Anterior cingulate cortex (tissue), 58 donors: ENCODE results near the gene SLCO3A1.

Experiments used
- DNase-seq, 58 donors: peaks; one replicate each; lab custom pipeline; 2025; lab: John Stamatoyannopoulos, UW

Gene SLCO3A1

GRCh38 chr15:91857772-91858171 is 4.3 kb downstream of the SLCO3A1 start:
- no peak for DNase-seq

GRCh38 chr15:91860498-91860897 is 7.0 kb downstream of the SLCO3A1 start:
- no peak for DNase-seq

DNA sequence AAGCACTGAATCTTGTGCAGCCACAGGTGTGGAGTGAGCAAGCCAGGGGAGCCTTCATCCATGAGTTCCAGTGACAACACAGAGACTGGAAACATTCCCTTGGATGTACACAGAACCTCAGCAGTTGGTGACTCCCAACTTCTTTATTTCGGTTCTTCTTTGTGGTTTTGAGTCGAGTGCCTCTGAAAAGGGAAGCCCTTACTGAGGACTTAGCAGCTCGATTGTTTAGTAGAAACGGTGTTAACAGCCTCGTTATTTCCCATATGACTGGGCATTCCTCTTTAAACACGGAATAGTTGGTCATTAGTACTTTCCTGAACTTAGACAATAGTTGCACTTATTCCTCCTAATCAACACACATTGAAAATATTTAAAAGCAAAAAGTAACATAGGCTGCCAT is 7.7 kb downstream of the SLCO3A1 start:
- peak in 1 of 58 donors; percentile 23 for DNase-seq

DNA sequence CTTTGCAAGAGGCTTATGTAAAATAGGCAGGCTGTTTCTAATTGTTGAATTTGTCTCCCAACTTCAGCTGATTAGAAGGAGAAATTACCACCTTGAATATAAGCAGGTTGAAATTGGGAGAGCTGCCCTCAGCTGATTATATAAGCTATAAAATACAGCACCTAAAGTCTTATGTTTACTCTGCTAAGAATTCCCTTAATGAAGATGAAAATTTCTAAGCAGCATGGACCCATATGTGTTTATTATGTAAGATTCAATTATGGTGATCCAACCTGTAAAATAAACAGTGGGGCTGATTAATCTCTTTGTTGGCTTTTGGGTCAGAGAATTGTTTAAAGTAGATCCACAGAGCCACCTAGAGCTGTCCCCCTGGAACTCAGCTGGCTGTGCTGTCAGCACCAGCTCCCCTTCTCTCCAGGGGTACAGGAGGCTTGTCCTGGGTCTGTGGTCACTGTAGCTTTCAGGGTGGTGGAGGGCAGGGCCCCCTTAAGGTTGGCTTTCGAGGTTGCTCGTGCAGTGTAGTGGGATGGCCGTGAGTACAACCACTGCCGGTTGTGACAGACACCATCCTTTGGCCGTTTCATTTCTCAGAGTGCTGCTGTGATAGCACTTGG is 9.5 kb downstream of the SLCO3A1 start:
- DNase-seq, result peak in 1 of 58 donors; percentile 16

- DNase-seq, result peak in 4 of 58 donors; percentile 14 to 62 (median 61)
Observed at GRCh38 chr15:91863621-91864255, 10.2 kb downstream of the SLCO3A1 start.

- no peak for DNase-seq
Observed at GRCh38 chr15:91864664-91865063, 11.2 kb downstream of the SLCO3A1 start.

DNA sequence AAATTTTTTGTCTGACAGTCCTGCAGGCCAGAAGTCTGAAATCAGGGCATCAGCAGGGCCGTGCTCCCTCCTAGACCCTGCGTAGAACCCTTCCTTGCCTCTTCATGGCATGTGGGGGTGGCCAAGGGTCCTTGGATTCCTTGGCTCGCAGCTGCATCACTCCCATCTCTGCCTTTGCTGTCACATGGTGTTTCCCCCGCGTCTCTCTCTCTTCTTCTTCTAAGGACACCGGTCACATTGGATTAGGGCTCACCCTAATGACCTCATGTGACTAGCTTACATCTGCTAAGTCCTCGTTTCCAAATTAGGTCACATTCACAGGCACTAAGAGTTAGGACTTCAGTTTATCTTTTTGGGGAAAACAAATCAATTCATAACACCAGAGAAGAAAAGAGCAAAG is 12.0 kb downstream of the SLCO3A1 start:
- DNase-seq, result no peak

DNA sequence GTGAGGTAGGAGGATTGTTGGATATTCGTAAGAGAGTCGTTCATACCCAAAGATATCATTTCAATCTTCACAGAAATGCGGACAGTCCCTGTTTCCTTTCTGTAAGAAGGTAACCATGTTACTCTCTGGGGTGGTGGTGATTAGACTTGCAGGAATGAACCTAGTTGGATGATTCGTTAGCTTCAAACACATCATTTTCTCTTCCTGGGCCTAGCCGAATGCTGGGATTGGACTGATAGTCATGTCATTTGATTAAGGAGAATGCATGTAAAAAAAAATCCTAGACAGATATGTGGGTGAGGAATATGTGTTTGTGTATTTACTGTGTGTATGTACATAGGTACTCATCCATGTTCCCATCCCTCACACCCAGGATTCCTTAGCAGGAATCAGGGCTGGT is 12.4 kb downstream of the SLCO3A1 start:
- DNase-seq, result no peak

- DNase-seq, result no peak
Observed at GRCh38 chr15:91866371-91866905, 12.9 kb downstream of the SLCO3A1 start.

GRCh38 chr15:91866971-91867372 is 13.5 kb downstream of the SLCO3A1 start:
- peak in 20 of 58 donors; percentile 15 to 72 (median 46) for DNase-seq

DNA sequence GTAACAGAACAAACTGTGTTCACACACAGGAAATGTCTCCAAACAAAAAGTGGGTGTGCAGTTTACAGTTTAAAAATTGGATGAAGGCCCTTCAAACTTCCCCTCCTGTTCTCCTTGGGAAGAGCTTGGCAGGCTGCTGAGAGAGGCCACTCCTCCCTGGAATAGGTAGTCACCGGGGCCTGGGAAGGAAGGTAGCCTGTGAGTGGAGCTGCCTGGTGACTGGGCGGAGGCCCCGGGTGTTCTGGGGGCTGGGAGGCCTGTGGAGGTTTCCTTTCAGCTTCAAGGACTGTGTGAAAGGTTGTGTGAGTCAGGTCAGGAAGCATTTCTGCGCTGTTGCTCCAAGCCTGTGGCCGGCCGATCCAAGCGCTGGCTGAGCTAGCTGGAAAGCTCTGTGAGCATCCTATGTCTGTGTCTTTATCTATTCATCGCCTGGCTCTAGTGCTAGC is 14.1 kb downstream of the SLCO3A1 start:
- DNase-seq, result peak in 8 of 58 donors; percentile 20 to 52 (median 24)

- DNase-seq, result no peak
Observed at GRCh38 chr15:91870876-91871537, 17.5 kb downstream of the SLCO3A1 start.

DNA sequence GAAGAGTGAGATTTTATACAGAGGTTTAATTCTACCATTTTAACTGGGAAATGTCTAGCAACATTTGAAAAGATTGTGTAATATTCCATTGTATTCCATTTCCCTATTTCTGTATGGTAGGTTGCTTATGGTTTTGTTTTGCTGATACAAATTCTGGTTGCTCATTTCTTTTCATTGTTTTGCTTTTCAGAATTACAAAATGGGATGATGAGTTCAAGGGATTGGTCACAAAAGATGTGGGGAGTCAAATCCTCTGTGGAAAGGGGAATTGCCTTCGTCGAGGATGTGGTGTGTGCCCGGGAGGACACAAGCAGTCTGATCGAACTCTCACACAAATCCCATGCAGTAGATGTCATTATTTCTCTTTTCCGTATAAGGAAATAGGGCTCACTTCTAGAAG is 18.3 kb downstream of the SLCO3A1 start:
- no peak for DNase-seq

- DNase-seq, result no peak
Observed at GRCh38 chr15:91872356-91873137, 19.0 kb downstream of the SLCO3A1 start.

DNA sequence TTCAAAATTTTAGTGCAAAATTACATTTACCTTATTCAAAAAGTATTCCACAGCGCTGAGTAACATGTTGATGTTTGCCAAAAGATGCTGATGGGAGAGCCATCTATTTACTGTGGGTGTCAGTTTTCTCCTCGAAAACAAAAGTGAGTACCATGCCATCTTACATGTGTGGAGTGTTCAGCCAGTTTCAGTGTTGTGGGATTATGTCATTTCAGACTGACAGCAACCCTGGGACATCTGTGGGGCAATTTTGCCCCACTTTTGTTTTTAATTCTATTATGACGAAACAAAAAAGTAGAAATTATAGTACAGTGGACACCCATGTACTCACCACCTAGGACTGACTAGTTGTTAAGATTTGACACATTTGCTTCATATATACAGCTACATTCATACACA is 19.6 kb downstream of the SLCO3A1 start:
- no peak for DNase-seq

DNA sequence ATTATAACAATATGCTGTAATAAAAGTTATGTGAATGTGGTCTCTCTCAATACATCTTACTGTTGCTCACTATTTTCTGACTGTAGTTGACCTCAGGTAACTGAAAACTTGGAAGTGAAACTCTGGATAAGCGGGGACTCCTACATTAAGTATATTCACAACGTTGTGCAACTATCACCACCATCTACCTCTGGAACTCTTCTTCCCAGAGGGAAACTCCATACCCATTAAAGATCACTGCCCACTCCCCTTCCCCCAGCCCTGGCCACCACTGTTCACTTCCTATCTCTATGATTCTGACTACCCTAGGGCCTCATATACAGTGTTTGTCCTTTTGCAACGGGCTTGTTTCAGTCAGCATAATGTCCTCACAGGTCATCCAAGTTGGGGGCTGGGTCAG is 20.7 kb downstream of the SLCO3A1 start:
- no peak for DNase-seq

DNA sequence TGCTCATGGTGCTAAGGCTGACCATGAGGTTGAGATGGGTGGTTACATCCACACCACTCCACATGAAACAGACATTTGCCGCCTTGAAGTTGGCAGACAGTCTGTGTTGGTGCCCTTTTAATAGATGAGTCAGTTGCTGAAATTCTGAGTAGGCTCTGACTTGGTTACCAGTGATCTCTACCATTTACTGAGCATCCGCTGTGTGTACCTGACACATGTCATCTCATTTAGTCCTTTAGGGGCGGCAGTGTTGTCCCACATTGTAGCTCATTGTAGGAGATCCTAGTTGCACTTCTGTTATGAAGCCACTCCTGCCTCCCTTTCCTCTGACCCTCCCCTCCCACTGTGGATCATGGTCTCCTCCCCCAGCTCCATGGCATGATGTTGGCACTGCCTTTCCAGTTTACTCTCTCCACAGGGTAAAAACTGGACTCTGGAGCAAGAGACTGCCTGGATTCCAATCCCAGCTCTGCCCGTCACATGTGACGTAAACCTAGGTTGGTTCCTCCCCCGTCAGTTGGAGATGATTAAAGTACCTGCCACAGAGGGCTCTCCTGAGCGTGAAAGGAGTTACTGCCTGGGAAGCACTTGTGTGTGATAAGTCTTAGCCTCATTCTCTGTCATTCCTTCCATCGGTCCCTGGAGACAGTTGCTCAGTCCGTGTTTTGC is 21.6 kb downstream of the SLCO3A1 start:
- no peak for DNase-seq

DNA sequence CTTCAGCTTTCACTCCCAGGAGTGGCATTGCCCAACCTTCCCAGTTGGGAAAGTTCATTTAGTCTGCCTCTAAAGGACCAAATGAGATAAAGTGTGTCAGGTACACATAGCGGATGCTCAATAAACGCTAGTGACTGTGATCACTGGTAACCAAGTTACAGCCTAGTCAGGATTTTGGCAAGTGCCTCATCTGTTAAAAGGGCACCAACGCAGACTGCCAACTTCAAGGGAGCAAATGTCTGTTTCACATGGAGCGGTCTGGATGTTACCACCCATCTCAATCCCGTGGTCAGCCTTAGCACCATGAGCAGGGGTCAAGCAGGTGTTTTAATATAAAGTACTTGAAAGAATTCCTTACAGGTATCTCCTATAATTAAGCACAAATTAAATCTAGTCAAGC is 22.7 kb downstream of the SLCO3A1 start:
- DNase-seq, result no peak

DNA sequence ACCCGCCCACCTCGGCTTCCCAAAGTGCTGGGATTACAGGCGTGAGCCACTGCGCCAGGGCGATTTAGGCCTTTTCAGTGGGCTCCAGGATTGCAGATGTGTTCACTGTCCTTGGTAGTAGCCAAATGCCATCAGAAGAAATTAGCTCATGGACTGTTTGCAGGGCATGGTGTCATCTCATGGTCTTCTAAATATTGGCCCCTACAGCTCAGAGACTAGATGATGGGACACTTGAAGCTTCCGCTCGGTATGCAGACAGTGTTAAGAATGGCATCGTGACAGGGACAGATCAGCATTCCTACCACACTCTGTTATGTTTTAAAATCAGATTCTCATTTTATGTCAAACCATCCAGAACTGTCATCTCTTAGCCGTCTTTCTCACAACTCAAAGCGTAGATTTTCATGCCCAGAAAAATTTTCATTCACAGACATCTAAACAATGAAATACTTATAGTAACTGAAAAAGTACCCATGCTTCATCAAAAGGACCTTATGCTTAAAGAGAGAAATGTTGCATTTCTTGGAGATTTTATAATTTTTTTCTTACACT is 24.9 kb downstream of the SLCO3A1 start:
- DNase-seq, result no peak

GRCh38 chr15:91879158-91879557 is 25.6 kb downstream of the SLCO3A1 start:
- DNase-seq, result no peak
